Stimulated activated CD4-positive, alpha-beta T cell treated with anti-CD3 and anti-CD28 coated beads, Interleukin-2, amount 100 ng/mL, for 48 hours (primary cell): ENCODE measurements around the gene RGR.

Experiments used
- DNase-seq, 2 donors: peaks; one replicate each; pipeline ENCODE4 v3.0.0-alpha.2; 2020

The RGR gene

DNA sequence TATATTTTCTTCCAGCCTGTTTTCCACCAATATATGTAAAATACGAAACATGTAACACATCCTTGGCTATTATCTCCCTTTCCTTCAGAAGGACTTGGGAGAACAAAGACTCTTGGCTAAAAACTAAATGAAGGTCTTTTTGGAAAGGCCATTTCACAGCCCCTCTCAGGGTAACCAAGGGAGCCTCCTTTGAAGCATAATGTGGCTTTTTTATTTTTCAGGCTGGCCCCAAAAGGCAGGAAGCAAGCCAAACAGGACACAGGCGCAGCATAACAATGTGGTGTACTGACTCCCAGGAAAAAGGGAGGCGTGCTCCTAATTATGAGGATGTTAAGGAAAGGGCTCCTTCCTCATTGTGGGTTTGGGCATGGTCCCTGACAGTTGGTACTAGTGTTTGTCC, 53.2 kb downstream of the RGR start:
- DNase-seq: no peak

DNA sequence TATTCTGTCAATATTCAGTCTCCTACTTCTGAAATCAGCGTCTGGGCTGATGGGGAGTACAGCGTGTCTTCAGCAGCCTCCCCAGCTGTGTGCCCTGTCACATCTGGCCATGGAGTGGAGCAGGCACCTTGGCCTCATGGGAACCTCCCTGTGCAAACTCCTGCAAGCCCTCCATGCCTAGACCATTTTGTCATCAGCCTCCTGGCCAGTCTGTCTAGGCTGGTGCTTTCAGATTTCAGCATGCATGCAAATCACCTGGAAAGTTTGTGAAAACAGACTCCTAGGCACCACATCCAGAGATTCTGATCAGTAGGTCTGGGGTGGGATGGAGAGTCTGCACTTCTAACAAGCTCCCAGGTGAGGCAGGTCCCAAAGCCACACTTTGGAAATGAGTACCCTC, 57.4 kb downstream of the RGR start:
- no peak for DNase-seq

DNA sequence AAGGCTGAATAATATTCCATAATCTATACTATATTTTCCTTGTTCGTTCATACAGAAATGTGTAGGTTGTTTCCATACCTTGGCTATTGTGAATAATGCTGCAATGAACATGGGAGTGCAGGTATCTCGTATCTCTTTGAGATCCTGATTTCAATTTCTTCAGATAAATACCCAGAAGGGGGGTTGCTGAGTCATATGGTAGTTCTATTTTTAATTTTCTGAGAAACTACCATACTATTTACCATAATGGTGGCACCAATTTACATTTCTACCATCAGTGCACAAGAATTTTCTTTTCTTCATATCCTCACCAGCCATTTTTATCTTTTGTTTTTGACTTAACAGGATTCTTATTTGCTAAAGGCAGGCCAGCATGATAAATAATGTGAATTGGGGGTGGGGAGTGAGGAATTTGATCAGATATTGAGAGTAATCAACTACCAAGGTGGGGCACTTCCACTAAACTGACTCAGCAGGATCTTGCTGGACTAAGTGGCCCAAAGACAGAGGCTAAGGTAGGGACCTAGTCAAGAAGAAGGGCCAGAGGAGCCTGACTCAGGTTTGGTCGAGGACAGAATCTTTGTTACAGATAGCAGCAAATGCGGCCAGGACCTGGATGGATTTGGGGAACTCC, 62.0 kb downstream of the RGR start:
- DNase-seq: no peak

DNA sequence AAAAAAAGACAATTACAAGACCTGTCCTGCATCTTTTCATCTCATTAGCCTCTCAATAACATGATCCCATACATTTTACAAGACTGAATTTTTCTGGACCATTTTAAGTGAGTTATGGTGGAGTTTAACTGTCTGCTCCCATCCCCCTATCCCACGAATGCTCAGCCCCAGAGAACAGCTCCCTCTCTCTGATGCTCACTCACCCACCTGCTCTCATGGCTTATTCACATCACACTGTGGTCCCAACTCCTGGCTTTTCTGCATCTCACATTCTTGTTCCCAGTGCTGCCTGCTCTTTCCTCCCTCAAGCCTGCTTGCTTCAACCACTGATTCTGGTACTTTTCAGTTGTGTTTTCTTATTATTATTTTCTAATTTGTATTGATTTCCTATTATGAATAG, 63.2 kb downstream of the RGR start:
- DNase-seq: no peak

DNA sequence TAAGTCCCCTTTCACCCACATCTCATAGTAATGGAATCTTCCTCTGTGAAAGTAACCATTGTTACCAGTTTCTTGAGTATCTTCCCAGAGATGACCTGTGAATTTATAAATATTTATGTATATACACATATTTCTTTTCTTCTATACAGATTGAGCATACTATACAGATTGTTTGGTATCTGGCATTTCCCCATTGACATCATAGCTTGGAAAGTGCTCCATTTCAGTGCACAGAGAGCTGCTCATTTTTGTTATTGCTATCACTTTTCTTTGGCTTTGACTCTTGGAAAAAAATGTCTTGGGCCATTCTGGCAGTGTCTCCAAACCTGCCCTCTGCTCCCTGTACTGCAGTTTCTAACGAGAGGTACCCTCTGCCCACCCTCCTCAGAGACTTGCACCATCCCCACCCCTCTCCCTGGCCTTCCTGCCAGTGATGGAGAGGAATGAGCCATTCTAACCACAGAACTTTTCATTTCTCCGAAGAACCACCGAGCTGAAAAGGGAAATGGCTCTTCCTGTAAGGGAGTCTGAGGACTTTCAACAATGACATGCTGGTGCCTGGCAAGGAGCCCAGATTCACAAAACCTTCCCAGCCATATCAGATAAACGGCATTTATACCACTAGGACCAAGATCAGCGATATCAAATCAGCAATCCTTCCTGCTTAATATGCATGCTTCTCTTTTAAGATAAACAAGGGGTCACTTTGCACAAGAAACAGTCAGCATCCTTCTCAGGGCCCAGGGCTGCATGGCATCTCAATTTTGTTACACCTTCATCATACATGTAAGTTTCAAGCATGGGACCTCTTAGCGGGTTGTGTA, 63.8 kb downstream of the RGR start:
- peak; percentile 30 to 41 for DNase-seq
